GM18498 (cell line): Measurements from ENCODE around the gene ENTPD3.

Source experiments
- ATAC-seq: cut with Tn5 transposase; IDR thresholded peaks from one replicate; pipeline ENCODE4 v1.9.1; 2021; ENCODE audit warnings: mild to moderate bottlenecking, moderate library complexity; ENCODE audit not compliant: unreplicated experiment

Gene ENTPD3

DNA sequence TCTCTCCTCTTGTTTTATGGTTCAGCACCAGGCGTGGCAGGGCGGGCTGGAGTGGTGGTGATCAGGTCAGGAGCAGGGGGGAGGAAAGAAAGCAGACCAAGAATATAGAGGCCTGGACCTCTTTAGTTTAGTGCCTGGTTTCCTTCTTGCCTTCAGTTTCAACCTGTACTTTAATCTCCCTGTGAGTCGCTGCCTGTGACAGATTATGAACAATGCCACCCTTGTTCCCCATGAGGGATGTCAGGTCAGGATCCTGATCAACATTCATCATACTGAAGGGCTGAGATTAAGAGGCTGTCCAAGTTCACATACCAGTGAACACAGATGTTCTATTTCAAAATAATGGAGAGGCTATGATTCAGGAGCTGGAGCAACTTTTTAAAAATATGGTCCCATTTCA, 11.4 kb downstream of the ENTPD3 start:
- ATAC-seq: no peak

DNA sequence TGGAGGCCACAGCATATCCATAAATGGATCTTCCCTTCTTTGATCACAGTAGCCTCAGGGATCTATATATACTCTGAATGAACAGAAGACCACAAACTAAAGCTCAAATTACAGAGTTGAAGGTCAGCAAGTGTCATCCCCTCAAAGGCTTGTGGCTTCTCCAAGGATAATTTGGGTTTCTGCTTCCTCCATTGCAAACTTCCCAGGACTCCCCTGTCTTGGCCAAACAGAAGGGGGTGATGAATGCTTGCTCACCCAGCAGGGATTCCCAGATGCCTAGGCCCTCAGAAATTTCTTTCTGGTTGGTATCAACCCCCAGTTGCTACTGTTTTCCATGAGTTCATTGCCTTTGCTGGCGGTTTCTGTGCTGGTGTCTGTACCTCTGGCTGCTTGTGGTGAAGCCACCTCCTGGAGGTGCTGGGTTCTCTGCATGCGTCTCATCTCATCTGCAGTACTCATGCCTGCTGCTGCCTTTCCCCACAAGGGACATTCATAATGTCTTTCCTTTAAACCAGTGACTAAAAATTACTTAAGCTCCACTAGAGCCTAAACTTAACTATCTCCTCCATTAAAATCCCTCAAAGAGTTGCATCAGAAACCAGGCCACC, 17.7 kb downstream of the ENTPD3 start:
- ATAC-seq: no peak

DNA sequence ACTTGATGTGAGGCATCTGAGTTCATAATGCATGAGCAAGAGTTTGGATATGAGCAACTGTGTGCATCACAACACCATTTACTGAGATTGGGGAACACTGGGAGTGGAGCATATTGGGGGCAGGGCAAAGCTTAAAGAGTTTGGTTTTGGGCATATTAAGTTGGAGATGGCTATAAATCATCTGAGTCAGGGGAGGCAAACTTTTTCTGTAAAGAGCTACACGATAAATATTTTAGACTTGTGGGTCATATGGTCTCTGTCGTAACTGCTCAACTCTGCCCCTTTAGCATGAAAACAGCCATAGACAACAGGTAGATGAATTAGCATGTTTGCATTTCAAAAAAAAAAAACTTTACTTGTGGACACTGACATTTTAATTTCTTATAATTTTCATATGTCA, 20.0 kb downstream of the ENTPD3 start:
- ATAC-seq: no peak

DNA sequence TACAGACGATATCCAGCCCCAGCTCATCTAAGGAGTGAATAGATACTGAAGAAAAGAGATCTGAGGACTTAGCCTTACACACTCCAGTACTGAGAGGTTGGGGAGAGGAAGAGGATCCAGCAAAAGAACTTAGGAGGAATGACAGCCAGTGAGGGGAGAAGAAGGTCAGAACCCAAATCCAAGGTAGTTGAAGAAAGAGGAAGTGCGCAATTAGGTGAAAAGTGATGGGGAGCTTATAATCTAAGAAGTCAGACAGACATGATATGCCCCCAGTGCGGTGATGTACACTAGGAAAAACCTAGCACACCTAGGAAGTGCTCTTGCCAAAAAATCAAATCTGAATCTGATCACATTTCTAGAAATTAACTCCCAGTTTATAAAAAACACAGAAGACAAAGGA, 20.6 kb downstream of the ENTPD3 start:
- ATAC-seq: no peak

DNA sequence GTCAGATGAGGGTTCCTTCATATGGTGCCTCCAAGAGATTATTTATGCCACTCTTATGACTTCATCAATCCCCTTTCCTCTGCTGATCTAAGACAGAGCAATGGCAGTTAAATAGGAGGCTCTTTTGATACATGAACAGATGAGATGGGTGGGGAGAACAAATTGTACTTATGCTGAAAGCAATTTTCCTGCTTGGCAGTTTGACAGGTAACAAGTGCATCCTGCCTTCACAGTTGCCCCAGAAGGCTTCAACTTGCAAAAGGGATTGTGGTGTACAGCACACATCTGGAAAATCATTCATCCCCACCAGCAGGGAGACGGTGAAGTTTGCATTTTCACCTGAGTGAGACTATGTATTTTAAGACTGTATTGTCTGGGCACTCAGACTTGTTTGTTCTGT, 27.3 kb downstream of the ENTPD3 start:
- ATAC-seq: no peak

DNA sequence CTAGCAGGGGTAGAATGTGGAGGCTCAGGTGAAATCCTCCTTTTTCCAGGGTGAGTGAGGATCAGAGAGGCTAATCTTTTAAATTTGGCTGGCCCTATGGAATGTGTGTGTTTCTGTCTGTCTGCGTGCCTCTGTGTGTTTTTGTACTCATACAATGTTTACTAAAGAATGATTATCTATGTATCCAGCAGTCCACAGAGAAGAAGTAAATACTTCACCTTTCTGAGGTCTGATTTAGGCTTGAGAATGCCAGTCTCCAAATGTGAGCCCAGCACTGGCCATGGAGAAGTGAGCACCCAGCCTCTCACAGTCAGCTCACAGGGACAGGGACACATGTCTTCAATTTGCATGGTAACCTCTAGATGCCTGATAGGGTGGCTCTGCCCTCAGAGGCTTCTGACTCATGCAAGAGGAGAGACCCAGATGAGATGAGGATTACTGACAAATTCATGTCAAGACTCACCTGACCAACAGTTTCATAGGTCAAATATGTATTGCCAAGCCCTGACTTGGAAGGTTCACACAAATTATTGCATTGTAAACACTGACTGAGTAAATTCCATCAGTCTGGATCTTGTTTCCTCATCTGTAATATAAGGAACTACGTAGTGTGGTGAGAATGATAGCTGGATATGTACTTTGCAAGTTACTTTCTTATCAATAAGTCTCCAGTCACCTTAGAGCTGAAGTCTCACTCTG, 31.0 kb downstream of the ENTPD3 start:
- no peak for ATAC-seq

DNA sequence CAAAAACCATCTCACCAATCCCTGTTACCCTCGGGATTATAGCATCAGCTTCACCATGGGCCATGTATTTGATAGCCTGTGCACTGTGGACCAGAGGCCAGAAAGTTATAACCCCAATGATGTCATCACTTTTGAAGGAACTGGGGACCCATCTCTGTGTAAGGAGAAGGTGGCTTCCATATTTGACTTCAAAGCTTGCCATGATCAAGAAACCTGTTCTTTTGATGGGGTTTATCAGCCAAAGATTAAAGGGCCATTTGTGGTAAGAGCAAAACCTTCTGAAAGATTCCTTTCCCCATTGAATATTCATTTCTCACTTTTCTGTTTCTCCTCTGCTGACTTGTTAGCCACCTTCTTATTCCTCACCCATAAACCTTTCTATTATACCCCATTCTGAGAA, 35.9 kb downstream of the ENTPD3 start:
- no peak for ATAC-seq

DNA sequence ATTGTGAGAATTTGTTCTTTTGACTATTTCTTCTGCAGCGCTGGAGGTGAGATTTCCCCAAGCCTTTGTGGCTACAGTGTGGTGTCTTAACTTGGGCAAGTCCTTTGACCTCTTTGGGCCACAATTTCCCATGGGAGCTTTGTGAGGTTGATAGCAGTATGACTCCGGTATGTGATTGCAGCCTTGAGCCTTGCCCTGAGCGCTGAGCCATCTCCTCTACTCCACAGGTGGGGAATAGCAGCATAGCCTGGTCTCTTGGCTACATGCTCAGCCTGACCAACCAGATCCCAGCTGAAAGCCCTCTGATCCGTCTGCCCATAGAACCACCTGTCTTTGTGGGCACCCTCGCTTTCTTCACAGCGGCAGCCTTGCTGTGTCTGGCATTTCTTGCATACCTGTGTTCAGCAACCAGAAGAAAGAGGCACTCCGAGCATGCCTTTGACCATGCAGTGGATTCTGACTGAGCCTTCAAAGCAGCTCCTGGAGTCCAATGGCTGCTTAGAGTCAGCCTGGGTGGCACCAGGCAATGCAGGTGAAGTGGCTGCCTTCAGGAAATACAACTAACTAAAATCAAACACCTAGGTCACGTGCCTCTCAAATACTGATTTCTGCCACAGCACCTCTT, 40.2 kb downstream of the ENTPD3 start:
- ATAC-seq: no peak

DNA sequence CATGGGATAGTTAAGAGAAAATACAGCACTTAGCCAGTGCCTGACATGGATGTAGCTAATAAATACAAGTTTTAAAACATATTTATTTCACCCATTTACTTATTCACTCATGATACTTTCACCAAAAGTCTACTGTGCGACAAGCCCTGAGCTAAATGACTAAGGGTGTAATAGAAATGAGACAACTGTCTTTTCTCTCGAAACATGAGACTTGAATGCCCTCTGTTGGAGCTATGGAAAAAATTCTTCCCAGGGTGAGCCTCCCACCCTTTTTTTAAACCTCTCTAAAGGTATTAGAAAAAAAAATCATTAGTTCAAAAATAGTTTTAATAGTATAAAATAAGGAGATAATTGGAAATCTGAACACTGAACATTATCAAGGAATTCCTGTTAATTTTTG, 45.8 kb downstream of the ENTPD3 start:
- ATAC-seq: no peak

DNA sequence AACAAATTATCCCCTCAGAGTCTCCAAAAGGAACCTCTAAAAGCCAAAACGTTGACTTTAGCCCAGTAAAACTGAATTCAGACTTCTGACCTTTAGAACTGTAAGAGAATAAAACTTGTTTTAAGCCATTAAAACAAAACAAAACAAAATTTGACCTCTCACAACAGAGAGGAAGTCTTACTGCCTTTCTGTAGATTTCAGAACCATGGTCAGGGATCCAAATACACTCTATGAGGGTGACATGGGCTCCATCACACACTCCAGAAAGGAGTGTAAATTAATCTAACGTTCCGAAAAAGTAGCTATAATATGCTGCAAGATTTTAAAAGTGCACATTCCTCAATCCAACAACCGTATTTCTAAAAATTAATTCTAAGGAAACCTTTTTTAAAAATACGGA, 50.9 kb downstream of the ENTPD3 start:
- no peak for ATAC-seq

DNA sequence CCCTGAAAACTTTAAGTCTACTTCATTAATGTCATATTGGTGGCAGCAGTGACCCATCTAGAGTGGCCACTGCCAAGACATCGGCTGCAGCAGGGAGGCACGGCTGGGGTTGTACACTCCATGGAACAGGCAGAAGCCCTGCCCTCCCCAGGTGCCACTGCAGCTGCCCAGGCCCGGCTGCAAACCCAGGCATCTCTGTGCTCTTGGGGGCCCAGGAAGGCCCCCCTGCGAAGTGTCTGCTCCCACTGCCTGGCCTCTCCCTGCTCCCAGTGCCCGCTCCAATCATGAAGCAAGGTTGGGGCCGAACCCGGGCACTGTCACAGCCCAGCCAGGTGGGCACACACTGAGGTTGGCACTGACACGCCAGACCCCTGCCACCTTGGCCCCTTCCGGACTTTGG, 58.1 kb downstream of the ENTPD3 start:
- ATAC-seq: no peak

DNA sequence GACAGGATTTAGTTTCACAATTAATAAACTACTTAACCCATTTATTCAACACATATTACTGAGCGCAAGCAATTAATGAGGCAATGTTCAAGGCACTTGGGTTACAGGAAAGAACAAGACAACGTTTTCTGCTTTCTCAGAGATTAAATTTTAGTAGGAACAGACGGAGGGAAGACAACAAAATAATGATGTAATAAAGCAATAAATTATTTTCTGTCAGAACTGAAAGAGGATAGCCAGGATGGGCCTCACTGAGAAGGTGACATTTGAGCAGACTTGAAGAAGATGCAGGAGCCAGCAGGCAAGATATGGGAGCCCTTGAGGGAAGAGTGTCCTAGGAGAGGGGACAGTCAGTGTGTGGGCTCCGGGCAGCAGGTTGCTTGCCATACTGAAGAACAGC, 58.9 kb downstream of the ENTPD3 start:
- ATAC-seq: no peak

DNA sequence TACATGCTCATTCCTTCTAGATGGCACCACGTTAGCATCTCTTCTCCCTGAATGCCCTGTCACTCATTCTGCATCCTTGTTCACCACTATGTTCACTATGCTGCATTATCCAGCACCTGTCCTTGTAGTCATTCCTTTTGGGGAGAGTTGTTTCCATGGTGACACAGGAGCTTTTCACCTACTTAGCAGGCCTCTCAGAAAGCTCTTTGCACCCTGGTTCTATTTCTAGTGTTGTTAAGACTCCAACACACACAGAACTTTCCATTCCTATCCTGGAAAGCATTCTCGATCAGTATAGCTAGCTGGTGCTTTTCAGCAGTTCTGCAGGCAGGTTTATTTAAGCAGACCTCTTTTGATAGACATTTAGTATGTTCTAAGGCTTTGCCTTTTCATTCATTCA, 63.5 kb downstream of the ENTPD3 start:
- ATAC-seq: no peak

DNA sequence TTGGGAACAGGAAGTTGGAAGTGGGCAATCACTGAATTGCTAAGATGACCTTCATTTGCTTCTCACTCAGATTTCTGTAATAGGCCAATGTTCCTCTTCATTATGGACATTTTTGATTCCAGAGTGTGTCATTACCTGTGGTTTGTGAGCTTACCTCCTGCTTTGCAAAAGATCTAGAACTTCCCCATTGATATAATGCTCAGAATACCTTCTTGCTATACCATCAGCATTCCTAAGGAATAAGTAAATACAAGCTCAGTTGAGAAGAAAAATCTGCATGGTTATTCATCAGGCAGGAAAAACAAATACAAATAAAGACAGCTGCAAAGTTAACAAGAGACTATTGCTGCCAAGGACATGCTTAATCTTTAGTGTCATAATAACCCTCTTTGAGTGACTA, 64.6 kb downstream of the ENTPD3 start:
- ATAC-seq: no peak

DNA sequence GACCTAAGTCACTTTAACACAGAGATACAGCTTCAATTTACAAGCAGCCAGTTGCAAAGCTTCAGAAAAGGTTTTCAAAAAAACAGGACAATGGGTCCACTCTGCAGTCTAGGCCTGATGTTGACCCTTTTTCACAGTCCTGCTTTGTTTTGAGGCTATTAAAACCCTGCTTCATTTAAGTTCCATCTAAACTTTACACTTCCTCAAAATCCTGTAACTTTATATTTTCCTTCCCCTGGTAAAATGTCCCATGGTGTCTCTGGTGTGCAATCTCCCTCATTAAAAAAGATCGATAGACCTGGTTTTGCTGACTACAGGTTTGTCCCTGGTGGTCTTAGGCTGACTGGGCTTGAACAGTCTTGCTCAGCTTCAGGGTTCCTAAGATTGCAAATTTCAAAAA, 65.1 kb downstream of the ENTPD3 start:
- ATAC-seq: no peak

DNA sequence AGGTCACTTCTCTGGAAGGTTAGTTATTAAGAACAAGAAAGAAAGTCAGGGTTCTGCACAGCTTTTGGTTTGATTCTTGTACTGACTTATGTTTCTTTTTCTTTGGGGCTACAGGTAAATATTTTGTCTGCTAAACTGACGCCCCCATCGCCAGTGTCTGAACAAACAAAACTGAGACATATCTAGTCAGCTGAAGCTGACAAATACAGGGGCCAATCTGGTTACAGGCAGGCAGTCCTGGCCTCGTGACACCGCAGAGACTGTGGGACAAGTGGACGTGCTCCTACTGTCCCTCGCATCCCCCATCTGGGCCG, 65.5 kb downstream of the ENTPD3 start:
- no peak for ATAC-seq

DNA sequence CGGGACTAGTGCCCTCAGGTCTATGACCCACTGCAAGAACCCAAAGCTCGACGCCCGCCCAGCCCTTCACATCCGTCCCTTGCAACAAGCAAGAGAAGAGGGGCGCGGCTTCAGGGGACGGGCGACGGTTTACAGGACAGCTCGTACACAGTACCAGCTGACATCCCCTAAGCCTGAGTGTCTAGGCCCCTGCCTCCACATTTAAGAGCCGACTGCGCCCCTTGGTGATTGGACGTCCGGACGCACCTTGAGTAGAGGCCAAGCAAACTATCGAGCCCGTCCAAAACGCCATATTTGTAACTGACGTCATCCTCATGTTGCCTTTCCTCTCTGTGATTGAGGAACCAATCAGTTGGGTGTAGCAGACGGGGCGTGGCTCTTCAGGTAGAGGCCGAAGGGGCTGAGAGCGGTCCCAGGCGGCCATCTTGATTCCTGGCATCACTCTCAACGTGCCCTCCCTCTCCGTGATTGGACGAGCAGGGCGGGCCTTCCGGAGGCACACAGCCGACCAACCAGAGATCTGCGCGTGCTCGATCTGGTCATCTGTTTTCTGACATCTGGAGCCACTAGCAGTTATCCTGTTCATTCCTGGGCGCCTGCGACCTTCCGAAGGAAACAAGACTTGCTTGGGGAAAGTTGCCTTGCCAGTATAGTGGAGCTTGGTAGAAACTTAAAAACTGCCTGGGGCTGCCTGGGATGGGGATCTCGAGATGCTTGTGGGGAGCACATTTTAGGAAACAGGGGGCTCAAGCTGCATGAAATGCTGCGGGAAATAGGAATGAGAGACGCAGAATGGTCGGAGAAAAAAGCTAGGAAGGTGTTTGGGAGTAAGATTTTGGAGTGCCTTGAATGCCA, 66.1 kb downstream of the ENTPD3 start:
- peak; percentile 96 for ATAC-seq

DNA sequence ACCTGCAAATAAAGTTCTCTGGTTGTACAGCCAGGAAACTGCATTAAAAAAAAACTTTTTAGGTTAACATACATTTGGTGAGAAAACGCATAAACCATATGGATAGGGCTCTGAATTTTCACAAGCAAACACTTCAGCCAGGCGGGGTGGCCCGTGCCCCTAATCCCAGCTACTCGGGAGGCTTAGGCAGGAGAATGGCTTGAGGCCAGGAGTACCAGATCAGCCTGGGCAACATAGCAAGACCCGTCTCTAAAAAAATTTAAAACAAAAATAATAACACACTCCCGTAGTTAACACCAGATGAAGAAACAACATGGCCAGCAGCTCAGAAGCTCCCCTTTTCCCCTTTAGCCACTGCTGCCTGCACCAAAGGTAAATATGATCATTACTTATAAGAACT, 66.9 kb downstream of the ENTPD3 start:
- ATAC-seq: no peak

DNA sequence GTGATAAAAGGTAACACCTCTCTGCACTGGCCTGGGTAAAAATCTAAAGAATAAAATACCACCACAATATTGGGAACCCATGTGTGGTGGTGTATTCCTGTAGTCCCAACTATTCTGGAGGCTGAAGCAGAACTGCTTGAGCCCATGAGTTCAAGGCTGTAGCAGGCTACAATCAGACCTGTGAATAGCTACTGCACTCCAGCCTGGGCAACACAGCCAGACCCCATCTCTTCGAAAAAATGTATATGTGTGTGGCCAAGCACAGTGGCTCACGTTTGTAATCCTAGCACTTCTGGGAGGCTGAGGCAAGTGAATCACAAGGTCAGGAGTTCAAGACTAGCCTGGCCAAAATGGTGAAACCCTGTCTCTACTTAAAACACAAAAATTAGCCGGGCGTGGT, 68.3 kb downstream of the ENTPD3 start:
- no peak for ATAC-seq

DNA sequence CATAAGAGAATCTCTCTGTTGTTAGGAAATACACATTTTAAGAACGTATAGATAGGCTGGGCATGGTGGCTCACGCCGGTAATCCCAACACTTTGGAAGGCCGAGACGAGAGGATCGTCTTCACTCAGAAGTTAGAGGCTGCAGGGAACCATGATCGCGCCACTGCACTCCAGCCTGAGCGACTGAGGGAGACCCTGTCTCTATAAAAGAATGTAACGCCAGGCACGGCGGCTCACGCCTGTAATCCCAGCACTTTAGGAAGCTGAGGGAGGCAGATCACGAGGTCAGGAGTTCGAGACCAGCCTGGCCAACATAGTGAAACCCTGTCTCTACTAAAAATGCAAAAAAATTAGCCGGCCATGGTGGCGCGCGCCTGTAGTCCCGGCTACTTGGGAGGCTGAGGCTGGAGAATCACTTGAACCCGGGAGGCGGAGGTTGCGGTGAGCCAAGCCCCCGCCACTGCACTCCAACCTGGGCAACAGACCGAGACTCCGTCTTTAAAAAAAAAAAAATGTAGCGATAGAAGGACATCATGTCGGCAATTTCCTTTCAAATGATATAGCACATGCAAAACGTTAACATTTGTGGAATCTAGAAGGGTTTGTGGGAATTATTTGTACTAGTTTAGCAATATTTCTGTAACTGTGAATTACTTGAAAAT, 69.4 kb downstream of the ENTPD3 start:
- ATAC-seq: no peak
